Measurements from ENCODE around the gene RPL7A.
"Not testable (repeated sequence)": the region's sequence is repeated elsewhere in the genome, so short reads cannot be mapped to it uniquely, and the experiment has no call there.

Gene RPL7A

DNA sequence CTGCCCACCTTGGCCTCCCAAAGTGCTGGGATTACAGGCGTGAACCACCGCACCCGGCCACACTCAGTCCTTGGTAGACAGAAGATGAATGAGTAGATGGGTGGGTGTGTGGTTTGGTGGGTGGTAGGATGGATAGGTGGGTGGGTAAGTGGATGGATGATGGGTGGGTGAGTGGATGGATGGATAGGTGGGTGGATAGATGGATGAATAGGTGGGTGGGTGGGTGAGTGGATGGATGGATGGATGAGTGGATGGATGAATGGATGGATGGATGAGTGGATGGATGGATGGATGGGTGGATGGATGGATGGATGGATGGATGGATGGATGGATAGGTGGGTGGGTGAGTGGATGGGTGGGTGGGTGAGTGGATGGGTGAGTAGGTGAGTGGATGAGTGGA, 44.3 kb downstream of the RPL7A start:
- DNase-seq = not testable (repeated sequence)

- no peak for DNase-seq
These were observed 45.4 kb downstream of the RPL7A start for GRCh38 chr9:133393399-133393798.

- DNase-seq = no peak
These were observed 46.8 kb downstream of the RPL7A start for GRCh38 chr9:133394687-133395271.

DNA sequence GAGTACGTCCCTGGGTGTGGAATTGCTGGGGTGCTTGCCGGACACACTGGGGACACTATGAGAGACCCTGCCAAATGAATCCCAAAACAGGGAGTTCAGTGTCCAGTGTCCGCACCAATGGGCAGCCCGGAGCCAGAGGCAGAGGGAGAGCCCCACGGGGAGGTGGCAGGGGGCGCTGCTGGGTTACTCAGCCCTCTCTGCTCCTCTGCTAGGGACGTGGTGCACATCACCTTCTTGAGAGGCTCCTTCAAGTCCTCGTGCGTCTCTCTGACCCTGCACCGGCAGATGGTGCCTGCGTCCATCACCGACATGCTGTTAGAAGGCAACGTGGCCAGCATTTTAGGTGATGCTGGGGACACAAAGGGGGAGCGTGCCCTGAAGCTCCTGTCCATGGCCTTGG, 48.9 kb downstream of the RPL7A start:
- DNase-seq = peak; percentile 70

- no peak for DNase-seq
These were observed 49.4 kb downstream of the RPL7A start for GRCh38 chr9:133397370-133397769.

- DNase-seq = no peak
These were observed 49.9 kb downstream of the RPL7A start for GRCh38 chr9:133397895-133398294.

GRCh38 chr9:133400292-133400691, 52.3 kb downstream of the RPL7A start:
- no peak for DNase-seq
